B cell (primary cell): Measurements from ENCODE around the gene CASTOR1. TPM values are rescaled to one million over a fixed set of nuclear protein-coding genes. Genes with fewer than 3 reads are reported as not detected.

Source experiments
- ATAC-seq: fragments of 200-7000 bp; cut with Tn5 transposase; one replicate; pipeline ENCODE4 v1.10.0; 2021; ENCODE audit warnings: low read depth, mild to moderate bottlenecking, moderate number of reproducible peaks, moderate library complexity
- CTCF ChIA-PET: fragments of 350-600 bp; sonication (Branson Sonifier 250); formaldehyde crosslinking; loops from one replicate; lab custom pipeline; 2021; ENCODE audit warnings: antibody characterized with exemption, inconsistent platforms; lab: Charles Lee
- POLR2A ChIA-PET: fragments of 350-600 bp; sonication (Branson Sonifier 250); formaldehyde crosslinking; loops from one replicate; lab custom pipeline; 2021; ENCODE audit warnings: antibody characterized with exemption; lab: Charles Lee
- DNase-seq: peaks from one replicate; pipeline ENCODE4 v3.0.0; 2013
- H2AFZ ChIP-seq: 2 replicates; pipeline ENCODE4 v1.6.1; 2012; ENCODE audit warnings: mild to moderate bottlenecking, low read depth, low read length; ENCODE audit not compliant: insufficient read depth, poor library complexity, severe bottlenecking
- H3K27ac ChIP-seq, 2 donors: 1 replicate in 1 of 2; 2 replicates in 1 of 2; pipeline ENCODE4 v1.5.1; 2012 to 2013; ENCODE audit warnings: low read length in 2 of 2, mild to moderate bottlenecking in 2 of 2, moderate library complexity in 1 of 2
- H3K27me3 ChIP-seq, 4 experiments: fragments of 200-600 bp in 1 of 4; sonication (generic) in 1 of 4; replicated peaks in 1 of 4; 1 replicate in 2 of 4; 2 replicates in 2 of 4; pipeline versions ENCODE4 v1.6.1 to v1.7.0; 2013 to 2016; ENCODE audit warnings: low read length in 3 of 4, mild to moderate bottlenecking in 2 of 4, mixed read lengths in 1 of 4, moderate library complexity in 1 of 4; ENCODE audit not compliant: insufficient read depth in 4 of 4, control insufficient read depth in 3 of 4; ENCODE audit errors: control extremely low read depth in 1 of 4
- H3K36me3 ChIP-seq, 2 experiments: replicated peaks in 1 of 2; 1 replicate in 1 of 2; 2 replicates in 1 of 2; pipeline versions ENCODE4 v1.6.1 to v1.7.1; 2013; ENCODE audit warnings: low read length in 1 of 2; ENCODE audit not compliant: insufficient read depth in 2 of 2, control insufficient read depth in 1 of 2; ENCODE audit errors: control extremely low read depth in 1 of 2, extremely low read depth in 1 of 2
- H3K4me1 ChIP-seq, 2 donors: fragments of 200-600 bp in 1 of 2; sonication (generic) in 1 of 2; 1 replicate in 1 of 2; 2 replicates in 1 of 2; pipeline versions ENCODE4 v1.5.1 to v1.6.1; 2013 to 2017; ENCODE audit warnings: low read length in 2 of 2; ENCODE audit not compliant: control insufficient read depth in 2 of 2, insufficient read depth in 2 of 2
- H3K4me2 ChIP-seq: replicated peaks from 2 replicates; pipeline ENCODE3; 2012; ENCODE audit warnings: mild to moderate bottlenecking, low read depth, low read length; ENCODE audit not compliant: poor library complexity, severe bottlenecking
- H3K4me3 ChIP-seq, 5 experiments: fragments of 200-600 bp in 1 of 5; sonication (generic) in 1 of 5; 1 replicate in 3 of 5; 2 replicates in 2 of 5; pipeline versions ENCODE4 v1.5.1 to v1.7.0; 2011 to 2016; ENCODE audit warnings: low read length in 4 of 5, mild to moderate bottlenecking in 4 of 5, low read depth in 2 of 5, control low read depth in 1 of 5, moderate library complexity in 1 of 5; ENCODE audit not compliant: insufficient read depth in 1 of 5; ENCODE audit errors: control extremely low read depth in 1 of 5, extremely low read depth in 1 of 5
- H3K79me2 ChIP-seq: fragments of 200-600 bp; sonication (generic); one replicate; pipeline ENCODE4 v1.6.0; 2016; ENCODE audit warnings: low read length; ENCODE audit not compliant: control insufficient read depth, insufficient read depth
- H3K9ac ChIP-seq: fragments of 200-600 bp; sonication (generic); 2 replicates; pipeline ENCODE4 v1.6.1; 2017; ENCODE audit warnings: mild to moderate bottlenecking, low read length, moderate library complexity
- H3K9me3 ChIP-seq, 3 donors: one replicate each; pipeline versions ENCODE4 v1.6.1 to v1.7.1; 2013; ENCODE audit warnings: low read length in 2 of 3; ENCODE audit not compliant: control insufficient read depth in 2 of 3, insufficient read depth in 1 of 3; ENCODE audit errors: control extremely low read depth in 1 of 3
- H4K20me1 ChIP-seq: 2 replicates; pipeline ENCODE4 v1.6.0; 2012; ENCODE audit warnings: mild to moderate bottlenecking, low read length; ENCODE audit not compliant: insufficient read depth, control insufficient read depth, poor library complexity, severe bottlenecking
- H3K27ac Mint-ChIP-seq: one replicate; pipeline ENCODE4 v1.8.0; 2021; ENCODE audit warnings: mixed read lengths
- H3K27me3 Mint-ChIP-seq: one replicate; pipeline ENCODE4 v1.8.0; 2021; ENCODE audit warnings: mixed read lengths
- H3K4me1 Mint-ChIP-seq: one replicate; pipeline ENCODE4 v1.8.0; 2021; ENCODE audit warnings: mixed read lengths
- H3K4me3 Mint-ChIP-seq: one replicate; pipeline ENCODE4 v1.8.0; 2021; ENCODE audit warnings: mixed read lengths
- H3K9me3 Mint-ChIP-seq: one replicate; pipeline ENCODE4 v1.8.0; 2022; ENCODE audit warnings: mixed read lengths; ENCODE audit not compliant: insufficient read depth
- CTCF ChIP-seq: fragments of 200-600 bp; IDR thresholded peaks from one replicate; pipeline ENCODE4 v1.8.0; 2022; ENCODE audit warnings: antibody characterized with exemption, mild to moderate bottlenecking
- EZH2 ChIP-seq: IDR thresholded peaks from 2 replicates; pipeline ENCODE4 v1.6.1; 2012; ENCODE audit warnings: borderline replicate concordance, low read depth, mild to moderate bottlenecking, moderate library complexity, low read length; ENCODE audit not compliant: insufficient read depth, poor library complexity, severe bottlenecking
- WGBS: methylation state at CpG from one replicate; pipeline ENCODE4 v1.1.5; 2013; ENCODE audit warnings: missing lambda C conversion rate; ENCODE audit not compliant: insufficient coverage; 5-methylcytosine and 5-hydroxymethylcytosine counted together
- intact Hi-C: fragments of 100-400 bp; cut with micrococcal nuclease; formaldehyde crosslinking; loops from one replicate; pipeline ENCODE4 v1.10.0; 2022
- polyA plus RNA-seq: library from polyadenylated mRNA; depleted of rRNA; stranded (reverse); fragments of >200 nt; gene quantifications from 2 replicates; pipeline ENCODE4 v1.2.3, GENCODE V29; 2012
- total RNA-seq, 2 donors: library from RNA; stranded (reverse); fragments of 120-200 nt in 1 of 2; gene quantifications; 1 replicate in 1 of 2; 2 replicates in 1 of 2; pipeline versions ENCODE4 v1.2.3 to v1.2.4, GENCODE V29; 2013 to 2022

CASTOR1 gene
- total and polyA plus RNA-seq, 2 donors (not counting 1 experiment from before 2014, with no cell fraction given): 16.3 to 18.4 TPM

- Mint-ChIP-seq H3K27me3 (peaks cover 7% of the 10 kb centered on the region), H3K27ac (no peak overlapping the region), H3K4me3 (no peak overlapping the region), H3K9me3 (no peaks in the 10 kb centered on the region), H3K4me1 (peaks cover 13% of the 10 kb centered on the region)
- H3K79me2 ChIP-seq: no peaks in the 10 kb centered on the region
- no peak overlapping the region for H2AFZ ChIP-seq
- ATAC-seq (no peak), DNase-seq (no peak)
- no peaks in the 10 kb centered on the region for H3K9me3 ChIP-seq
- POLR2A ChIA-PET: no interaction called here
- TF ChIP-seq EZH2: no peak
- TF ChIP-seq CTCF: no peak
- intact Hi-C loops: no loop called here
- no peak overlapping the region for H3K4me3 ChIP-seq
- H3K27ac ChIP-seq: no peak overlapping the region
- H3K27me3 ChIP-seq: peaks cover 0 to 5% (median 0%) of the 10 kb centered on the region in 4 experiments
- no peak overlapping the region for H3K4me2 ChIP-seq
- peaks cover 12 to 18% of the 10 kb centered on the region in 2 donors for H3K4me1 ChIP-seq
- H3K9ac ChIP-seq: no peak overlapping the region
- WGBS: 98% methylated on average over 9 of the region's 9 CpGs
- H4K20me1 ChIP-seq: peaks cover 8% of the 10 kb centered on the region
- CTCF ChIA-PET: interaction anchor here (1.5 to 13.2 kb wide), 5 partner anchors 20 to 201 kb away, joined by 3 to 510 read pairs (median 169); partner anchors contain the start of genes CCDC157, RNF215, SEC14L2 and SF3A1
- H3K36me3 ChIP-seq: peaks cover 0 to 3% of the 10 kb centered on the region in 2 experiments
Measured at GRCh38 chr22:30284172-30284571, 5.1 kb downstream of the CASTOR1 start.

GRCh38 chr22:30283342-30283741, 6.0 kb downstream of the CASTOR1 start:
- H3K4me3 Mint-ChIP-seq: no peak overlapping the region
- TF ChIP-seq CTCF: no peak
- no peak for TF ChIP-seq EZH2
- no peaks in the 10 kb centered on the region for H3K9me3 ChIP-seq
- ATAC-seq (no peak), DNase-seq (no peak)
- H4K20me1 ChIP-seq: peaks cover 8% of the 10 kb centered on the region
- H3K79me2 ChIP-seq: no peaks in the 10 kb centered on the region
- intact Hi-C loops: no loop called here
- H3K4me2 ChIP-seq: no peak overlapping the region
- H3K27ac Mint-ChIP-seq: no peak overlapping the region
- H3K36me3 ChIP-seq: peaks cover 0 to 3% of the 10 kb centered on the region in 2 experiments
- ChIA-PET CTCF (interaction anchor here (0.6 to 13.2 kb wide), 8 partner anchors 11 to 178 kb away, joined by 3 to 510 read pairs (median 5); partner anchors contain the start of genes CCDC157, RNF215, SEC14L2 and SF3A1), POLR2A (no interaction called here)
- H3K4me3 ChIP-seq: no peak overlapping the region
- peaks cover 13% of the 10 kb centered on the region for H3K27me3 Mint-ChIP-seq
- peaks cover 6 to 11% of the 10 kb centered on the region in 2 donors for H3K4me1 ChIP-seq
- H3K27ac ChIP-seq: no peak overlapping the region
- WGBS: 88% methylated on average over 4 of the region's 4 CpGs
- H3K9ac ChIP-seq: no peak overlapping the region
- peaks cover 0 to 11% (median 0%) of the 10 kb centered on the region in 4 experiments for H3K27me3 ChIP-seq
- H3K9me3 Mint-ChIP-seq: no peaks in the 10 kb centered on the region
- H2AFZ ChIP-seq: no peak overlapping the region
- peaks cover 11% of the 10 kb centered on the region for H3K4me1 Mint-ChIP-seq
